ENCODE data around the gene MYBBP1A.
"Not testable (repeated sequence)": the region's sequence is repeated elsewhere in the genome, so short reads cannot be mapped to it uniquely, and the experiment has no call there.

Gene MYBBP1A

DNA sequence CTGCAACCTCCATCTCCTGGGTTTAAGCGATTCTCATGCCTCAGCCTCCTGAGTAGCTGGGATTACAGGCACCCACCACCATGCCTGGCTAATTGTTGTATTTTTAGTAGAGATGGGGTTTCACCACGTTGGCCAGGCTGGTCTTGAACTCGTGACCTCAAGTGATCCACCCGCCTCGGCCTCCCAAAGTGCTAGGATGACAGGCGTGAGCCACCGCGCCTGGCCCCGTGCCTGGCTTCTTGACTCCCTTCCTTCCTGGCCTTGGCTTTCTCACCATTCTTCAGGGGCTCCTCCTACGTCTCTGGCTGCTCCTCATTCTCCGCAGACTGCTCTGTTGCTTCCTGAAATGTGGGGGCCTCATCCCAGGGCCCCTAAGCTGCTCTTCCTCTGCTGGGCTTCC is 34.9 kb upstream of the MYBBP1A start:
- DNase-seq = not testable (repeated sequence)

DNA sequence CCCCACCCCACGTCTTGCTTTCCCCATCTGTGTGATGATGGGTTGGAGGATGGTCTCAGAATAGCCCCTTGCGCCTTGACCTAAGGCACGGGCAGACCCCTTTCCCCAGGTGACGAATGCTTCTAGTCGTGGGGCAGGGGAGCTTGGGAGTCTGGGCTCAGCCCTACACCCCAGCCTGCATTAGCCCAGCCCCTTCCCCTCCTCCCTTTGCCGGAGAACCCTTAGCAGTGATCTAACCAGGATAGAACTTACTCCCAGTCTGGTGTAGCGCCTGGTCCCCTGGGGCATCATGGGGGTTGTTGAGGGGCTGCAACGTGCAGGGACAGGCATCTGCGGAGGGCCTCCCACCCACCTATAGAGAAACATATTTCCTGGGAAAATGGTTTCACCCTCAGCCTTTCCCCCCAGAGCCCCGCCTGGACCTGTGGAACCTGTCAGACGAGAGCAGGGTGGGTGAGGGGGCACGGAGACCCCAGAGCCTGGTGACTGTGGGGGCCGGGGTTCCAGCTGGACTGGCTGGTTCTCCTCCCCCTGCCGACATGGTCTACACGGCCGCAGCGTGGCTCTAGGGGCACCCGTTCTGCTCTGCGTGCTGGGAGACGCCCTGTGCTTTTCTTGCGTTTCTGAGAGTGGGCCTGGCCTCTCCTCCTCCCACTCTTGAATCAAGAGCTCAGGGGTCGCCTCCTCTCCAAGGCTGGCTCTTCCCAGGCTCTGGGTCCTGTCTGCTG is 33.9 kb upstream of the MYBBP1A start:
- DNase-seq = no peak

DNA sequence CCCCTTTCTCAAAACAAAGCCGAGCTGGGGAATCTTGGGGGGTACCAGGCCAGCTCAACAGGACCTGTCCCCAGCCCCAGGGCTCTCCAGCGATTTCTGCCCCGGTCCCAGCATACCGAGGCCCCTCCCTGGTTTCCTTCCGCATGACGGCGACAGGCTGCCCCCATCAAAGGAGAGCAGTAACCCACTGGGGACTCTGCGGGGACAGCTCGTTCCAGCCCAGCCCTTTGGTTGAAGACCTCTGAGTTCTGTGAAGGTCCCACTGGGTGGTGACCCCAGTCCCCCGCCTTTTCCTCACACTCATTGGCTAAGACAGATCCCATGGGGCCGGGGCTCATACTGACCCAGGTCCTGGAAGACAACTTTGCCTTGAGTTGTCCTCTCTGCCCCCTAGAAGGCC is 33.2 kb upstream of the MYBBP1A start:
- no peak for DNase-seq

DNA sequence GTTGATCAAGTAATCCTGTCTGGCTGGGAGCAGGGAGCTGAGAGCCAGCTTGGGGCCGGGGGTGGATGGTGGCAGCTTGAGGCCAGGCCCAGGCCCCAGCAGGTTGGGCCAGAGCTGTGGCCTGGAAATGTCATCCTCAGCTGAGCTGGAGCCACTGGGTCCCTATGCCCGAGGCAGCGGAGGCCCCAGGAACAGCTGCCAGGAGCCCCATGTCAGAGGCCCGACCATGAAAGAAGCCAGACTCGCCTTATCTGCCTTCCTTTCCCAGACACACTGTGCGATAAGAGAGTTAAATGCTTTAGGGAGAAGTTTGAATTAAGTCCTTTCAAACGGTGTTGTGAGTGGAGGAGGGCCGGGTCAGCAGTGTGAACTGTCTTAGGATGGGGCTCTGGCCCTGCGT is 32.6 kb upstream of the MYBBP1A start:
- DNase-seq = no peak

DNA sequence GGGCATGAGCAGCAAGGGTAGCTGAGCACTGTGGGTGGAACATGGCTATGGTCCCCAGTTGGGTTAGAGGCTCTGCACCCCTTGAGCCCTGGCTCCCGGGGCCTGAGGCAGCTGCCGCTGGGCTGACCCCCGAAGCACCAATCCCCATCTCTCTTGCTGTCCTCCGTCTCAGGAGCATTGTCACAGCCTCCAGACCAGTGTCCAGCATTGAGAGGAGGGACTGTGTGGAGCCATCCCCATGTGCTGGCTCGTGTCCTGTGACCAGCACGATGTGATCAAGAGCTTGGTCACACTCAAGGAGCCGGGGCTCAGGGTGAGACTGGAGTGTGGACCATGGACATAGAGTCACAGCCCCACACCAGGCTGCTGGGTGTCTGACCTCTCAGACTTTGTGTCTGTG is 32.0 kb upstream of the MYBBP1A start:
- no peak for DNase-seq

DNA sequence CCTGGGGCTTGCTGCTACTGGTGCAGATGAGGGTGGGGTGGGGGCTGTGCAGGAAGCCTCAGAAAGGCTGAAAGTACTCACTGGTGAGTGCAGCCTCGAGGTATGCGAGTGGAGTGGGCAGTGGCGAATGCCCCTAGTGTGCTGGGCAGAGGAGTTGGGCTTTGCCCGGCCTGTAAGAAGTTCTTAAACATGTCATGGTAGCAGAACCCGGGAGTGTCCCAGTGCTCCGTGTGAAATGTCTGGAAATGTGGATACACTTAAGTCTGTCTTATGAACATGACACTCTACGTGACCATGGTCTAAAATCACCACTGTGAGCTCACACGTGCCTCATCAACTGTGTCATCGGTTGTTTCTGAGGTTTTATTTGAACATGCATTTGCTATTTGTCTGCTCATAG is 30.9 kb upstream of the MYBBP1A start:
- DNase-seq = no peak

DNA sequence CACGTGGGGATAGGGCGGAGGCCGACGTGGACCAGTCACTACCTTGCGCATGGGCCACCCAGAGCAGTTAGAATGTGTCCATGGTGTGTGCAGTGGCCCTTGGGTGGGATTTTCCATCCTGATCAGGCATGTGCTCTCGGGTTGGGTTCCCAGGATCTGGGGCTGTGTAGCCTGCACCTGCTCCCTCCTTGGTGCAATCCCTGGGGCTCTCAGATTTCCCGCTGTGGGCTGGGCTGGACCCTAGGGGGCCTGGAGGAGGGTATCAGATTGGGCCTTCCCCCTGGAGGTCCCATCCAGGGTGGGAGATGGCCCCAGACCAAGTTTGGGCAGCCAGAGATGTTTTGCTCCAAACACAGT is 30.4 kb upstream of the MYBBP1A start:
- no peak for DNase-seq

DNA sequence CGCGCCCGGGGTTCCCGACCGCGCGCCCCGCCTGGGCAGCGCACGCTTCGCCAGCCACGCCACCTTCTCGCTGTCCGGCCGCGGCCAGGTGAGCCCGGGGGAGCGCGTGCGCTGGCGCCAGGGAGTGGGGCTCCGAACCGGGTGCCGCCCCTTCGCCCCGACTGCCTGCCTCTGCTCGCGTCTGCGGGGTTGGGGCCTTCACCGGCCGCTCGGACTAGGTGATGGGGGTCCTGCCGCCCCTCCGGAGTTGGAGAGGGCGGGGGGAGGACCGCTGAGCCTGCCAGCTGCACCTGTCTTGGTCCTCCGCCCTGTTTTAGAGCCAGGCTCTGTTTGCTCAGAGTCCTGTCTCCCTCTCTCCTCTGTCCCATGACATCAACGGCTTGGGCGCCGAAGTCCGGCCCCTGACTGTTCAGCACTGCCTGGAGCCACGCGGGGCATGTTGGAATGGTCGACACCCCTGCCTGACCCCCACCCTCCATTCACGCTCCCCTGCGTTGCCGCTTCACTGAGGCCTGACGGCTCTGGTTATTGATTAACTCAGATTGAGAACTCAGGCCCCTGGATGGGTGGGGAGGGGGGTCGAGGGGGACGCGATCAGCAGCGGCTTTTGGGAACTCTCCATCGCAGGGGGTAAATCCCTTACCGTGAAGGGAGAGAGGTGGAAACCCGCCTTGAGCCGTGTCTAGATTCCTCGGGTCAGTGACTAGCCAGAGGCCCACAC is 29.9 kb upstream of the MYBBP1A start:
- no peak for DNase-seq

DNA sequence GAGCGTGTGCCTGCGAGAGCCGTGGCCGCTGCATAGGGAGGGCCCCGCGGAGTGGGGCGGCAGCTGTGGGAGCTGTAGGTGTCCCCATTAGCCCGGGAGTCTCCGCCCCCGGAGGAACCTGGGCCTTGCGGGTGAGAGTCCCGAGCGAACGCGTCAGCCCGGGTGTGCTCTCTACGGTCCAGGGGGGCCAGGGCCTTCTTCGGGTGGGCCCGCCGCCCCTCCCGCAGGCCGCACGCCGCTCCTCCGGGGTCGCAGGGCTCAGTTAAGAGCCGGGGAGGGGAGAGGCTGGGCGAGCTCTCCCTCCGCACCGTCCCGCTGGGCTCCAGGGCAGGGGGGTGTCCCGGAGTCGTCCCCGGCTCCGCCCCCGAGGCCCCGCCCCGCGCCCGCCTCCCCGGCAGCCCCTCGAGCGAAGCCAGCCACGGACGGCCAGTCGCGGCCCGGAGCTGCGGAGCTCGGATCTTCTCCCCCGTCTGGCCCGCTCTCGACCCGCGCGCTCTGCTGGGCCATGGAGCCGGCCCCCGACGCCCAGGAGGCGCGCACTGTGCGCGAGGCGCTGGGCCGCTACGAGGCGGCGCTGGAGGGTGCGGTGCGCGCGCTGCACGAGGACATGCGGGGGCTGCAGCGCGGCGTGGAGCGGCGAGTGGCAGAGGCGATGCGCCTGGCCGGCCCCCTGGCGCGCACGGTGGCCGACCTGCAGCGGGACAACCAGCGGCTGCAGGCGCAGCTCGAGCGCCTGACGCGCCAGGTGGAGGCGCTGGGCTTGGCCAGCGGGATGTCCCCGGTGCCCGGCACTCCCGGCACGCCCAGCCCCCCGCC is 29.1 kb upstream of the MYBBP1A start, which contains the start of gene SMTNL2:
SMTNL2 (plus strand) TSS at position 429 of the 816 bp plus-strand sequence; CDS start at position 506, 77 bp downstream.
- DNase-seq = no peak

DNA sequence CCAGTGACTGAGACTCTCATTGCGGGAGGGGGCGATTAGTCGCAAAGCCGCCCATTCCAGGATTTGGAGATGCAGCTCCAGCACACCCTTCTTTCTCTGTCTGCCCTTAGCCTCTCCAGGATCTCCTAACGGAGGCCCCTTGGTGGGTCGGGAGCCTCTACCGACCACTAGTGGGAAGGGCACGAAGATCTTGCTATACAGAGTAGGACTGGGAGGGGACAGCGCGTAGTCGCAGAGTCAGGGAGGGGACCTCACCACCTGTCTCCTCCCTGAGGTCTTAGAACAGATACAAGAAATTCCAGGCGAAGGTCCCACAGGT is 28.6 kb upstream of the MYBBP1A start:
- DNase-seq = no peak

DNA sequence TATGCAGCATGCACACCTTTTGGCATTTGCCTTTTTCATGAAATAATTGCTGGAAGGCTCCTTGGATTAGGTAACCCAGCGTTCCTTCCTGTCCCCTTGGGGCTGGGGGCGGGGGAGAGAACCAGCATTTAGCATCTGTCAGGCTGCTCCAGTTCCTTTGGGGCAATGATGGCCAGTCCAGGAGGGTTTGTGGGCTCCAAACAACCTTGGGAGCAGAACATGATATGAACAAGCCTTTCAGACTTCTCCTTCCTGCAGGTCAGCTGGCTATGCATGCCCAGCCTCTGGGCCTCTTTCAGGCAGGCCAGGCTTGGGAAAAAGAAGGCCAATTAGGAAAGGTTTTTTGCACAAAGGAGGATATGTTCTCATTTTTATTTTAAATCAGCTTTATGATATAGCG is 28.0 kb upstream of the MYBBP1A start:
- no peak for DNase-seq

DNA sequence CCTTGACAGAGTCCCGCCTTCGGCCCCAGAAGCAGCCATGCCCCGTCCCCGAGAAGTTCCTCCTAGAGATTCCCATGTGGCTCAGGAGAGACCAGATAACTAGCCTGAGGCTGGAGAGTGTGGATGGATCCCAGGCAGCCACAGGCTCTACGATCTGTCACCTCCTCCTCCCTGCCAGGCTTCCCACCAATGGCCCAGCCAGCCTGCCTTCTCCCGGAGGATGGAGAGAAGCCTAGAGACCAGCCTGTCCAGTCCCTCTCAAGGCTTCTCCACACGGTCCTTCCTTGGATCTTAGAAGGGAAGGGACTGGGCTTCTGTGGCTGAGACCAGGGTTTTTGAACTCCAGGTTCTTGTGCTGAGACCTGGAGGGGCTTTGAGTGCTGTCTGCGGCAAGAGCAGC is 27.5 kb upstream of the MYBBP1A start:
- DNase-seq = no peak

DNA sequence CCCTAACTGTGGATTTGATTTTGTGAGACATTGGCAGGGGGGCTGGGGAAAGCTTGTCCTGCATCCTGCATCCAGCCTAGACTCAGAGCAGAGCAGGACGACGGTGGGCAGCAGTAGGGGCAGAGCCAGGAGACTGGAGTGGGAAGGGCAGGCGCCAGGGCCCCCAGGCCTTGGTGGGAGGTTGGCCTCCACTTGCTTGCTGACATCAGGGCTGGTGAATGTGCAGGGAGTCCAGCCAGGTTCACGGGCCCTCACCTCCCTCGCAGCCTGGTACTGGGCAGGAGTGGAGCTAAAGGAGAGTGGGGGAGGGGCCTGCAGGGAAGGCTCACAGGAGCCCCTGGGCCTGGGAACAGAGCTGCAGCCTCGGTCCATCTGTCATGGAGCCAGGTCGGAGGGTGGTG is 26.9 kb upstream of the MYBBP1A start:
- DNase-seq = no peak

DNA sequence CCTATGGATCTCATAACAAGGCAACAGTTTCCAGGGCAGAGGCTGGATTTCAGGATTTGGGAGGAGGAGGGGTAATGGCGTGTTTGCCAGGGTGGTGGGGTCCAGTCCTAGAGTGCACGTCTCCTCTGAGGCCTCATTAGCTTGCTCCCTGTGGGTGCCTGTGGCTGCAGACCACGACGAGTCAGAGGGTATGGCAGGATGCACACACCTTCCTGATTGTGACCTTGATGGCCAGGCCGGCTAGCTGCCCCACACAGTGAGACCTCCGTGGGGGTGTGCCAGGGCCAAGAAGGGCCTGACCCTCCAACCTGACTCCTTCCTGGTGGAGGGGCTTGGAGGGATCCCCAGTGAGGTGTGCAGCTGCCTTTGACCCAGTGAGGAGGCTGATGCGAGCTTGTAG is 25.1 kb upstream of the MYBBP1A start:
- no peak for DNase-seq

DNA sequence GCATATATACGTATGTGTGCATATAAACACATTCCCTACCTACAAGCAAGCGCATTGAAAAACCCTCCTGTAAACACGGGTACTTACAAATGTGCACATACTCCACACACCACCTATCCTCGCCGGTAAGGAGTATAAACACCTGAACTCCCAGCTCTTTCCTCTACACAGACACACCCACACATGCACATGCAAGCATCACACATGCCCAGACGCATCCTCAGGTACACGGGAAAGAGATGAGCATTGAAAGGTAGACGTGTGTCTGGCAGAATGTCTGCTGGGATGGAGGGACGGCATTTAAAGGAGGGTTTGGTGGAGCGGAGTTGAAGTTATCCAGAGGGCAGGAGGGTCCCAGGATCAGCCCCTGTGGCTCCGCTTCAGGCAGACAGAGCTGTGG is 24.5 kb upstream of the MYBBP1A start:
- no peak for DNase-seq

DNA sequence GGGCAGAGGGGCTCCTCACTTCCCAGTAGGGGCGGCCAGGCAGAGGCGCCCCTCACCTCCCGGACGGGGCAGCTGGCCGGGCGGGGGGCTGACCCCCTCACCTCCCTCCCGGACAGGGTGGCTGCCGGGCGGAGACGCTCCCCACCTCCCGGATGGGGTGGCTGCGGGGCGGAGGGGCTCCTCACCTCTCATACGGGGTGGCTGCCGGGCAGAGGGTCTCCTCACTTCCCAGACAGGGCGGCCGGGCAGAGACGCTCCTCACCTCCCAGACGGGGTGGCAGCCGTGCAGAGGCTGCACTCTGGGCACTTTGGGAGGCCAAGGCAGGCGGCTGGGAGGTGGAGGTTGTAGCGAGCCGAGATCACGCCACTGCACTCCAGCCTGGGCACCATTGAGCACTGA is 23.2 kb upstream of the MYBBP1A start:
- not testable (repeated sequence) for DNase-seq

DNA sequence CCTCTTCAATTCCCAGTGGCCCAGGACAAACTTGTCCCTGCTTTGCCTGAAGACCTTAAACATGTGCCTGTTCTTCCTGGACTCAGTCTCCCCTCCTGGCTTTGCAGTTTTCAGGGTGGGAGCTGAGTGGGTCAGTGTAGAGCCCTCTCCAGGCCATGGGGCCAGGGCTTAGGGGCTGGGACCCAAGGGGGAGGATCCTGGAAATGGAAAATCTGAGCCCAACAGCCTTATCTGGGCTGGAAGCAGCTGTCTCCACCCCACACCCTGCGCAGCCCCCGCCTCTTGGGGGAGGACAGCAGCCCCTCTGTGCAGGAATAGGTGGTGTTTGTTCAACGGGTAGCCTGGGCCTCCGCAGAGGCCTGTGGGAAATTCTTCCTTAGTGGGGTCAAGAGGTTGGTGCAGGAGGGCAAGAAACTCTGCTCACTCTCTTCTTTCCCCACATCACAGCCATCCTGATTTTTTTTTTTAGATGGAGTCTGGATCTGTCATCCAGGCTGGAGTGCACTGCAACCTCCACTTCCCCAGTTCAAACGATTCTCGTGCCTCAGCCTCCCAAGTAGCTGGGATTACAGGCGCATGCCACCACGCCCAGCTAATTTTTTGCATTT is 22.3 kb upstream of the MYBBP1A start:
- no peak for DNase-seq

DNA sequence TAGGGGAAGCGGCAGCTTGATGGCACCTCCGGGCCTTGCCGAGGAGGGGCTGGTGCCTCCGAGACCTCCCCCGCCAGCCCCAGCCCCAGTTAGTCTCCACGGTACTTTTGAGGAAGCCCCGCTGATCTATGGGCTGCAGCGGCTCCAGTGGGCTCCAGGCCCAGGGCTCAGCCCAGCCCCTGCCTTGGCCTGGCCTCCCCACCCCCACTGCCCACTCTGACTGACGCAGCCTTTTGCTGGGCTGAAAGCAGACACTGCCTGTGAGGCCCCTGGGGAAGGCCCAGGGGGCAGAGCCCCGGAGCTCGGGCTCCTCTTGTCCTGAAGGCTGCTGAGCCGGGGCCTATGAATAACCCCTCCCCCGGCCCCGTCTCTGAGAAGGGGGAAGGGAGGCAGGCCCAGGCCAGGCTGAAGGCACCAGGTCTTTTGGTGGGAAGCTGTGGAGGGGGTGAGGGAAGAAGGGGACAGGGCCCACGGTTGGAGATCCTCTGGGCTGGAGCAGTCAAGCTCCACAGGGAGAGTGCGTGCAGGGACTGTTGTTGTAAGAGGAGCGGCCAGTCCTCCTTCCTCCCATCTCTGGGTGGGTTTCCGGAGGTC is 21.6 kb upstream of the MYBBP1A start:
- DNase-seq = no peak

DNA sequence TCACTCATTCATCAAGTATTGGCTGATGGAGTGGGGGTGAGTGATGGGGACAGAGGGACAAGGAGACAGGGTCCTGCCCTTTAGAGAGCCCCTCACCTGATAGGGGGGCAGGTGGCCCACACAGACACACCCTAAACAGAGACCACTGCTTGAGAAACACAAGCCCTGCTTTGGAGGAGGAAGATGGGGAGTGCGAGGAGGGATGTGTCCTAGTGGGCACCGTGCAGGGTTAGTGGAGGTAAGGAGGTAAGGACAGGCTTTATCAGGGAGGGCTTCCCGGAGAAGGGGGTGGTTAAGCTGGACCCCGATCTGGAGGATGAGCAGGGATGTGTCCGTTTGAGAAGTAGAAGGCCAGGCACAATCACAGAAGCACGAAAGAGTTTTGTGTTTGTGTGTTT is 21.0 kb upstream of the MYBBP1A start:
- DNase-seq = no peak

DNA sequence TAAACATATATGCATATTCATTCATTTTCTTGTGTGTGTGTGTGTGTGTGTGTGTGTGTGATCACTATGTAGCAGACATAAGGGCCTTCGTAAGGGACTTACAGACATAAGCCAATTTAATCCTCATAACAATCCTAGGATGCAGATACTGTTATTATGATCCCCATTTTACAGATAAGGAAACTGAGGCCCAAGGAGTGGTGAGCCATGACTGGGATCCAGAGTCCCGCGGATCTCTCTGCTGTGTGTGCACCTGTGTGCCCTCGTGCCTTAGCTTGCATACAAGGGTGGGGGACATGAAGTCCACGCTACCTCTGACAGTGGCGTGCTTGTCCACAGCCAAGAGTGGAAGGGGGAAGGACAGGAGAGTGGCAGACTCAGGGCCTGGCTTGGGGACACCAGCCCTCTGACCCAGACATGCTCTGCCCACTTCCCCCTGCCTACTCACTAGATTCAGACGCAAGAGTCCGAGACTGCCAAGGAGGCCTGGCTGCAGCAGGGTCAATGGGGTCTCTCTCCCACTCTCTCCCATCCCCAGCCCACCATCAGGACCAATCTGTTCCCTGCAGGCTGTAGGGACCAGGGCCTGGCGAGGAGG is 19.4 kb upstream of the MYBBP1A start:
- DNase-seq = no peak

DNA sequence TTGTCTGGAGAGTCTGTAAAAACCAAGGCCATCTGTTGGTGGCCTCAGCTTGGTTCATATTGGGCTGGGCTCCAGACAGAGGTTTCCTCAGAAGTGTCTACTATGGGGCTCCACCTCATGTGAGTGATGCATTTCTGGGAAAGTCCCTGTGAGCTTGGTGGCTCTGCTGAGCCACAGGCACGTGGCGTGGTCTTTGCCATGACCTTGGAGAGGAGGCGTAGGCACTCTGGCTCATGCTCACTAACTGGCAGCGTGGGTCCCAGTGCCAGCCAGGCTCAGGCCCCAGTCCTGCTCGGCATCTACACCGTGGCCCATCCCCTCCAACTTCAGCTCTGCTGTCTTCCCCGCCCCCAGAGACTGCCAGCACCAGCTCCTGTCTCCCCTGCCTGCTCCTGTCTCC is 18.5 kb upstream of the MYBBP1A start:
- peak; percentile 84 for DNase-seq

DNA sequence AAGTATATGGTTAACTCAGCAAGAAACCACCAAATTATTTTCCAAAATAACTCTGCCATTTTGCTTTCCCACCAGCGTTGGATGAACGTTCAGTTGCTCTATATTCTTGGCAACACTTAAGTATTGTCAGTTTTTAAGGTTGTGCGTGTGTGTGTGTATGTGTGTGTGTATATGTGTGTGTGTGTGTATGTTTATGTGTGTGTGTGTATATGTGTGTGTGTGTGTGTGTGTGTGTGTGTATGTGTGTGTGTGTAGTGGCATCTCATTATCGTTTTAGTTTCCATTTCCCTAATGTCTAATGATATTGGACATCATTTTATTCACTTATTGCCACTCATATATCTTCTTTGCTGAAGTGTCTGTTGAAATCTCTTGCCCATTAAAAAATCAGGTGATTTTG is 17.9 kb upstream of the MYBBP1A start:
- DNase-seq = no peak

DNA sequence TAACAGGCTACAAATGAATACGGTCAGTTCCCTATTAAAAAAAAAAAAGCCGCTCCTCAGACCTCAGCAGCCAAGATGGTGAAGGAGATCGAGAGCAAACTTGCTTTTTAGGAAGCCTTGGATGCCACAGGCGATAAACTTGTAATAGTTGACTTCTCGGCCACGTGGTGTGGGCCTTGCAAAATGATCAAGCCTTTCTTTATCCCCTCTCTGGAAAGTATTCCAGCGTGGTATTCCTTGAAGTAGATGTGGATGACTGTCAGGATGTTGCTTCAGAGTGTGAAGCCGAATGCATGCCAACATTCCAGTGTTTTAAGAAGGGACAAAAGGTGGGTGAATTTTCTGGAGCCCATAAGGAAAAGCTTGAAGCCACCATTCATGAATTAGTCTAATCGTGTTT is 16.9 kb upstream of the MYBBP1A start:
- DNase-seq = no peak
